CD14-positive monocyte (primary cell): ENCODE data around the gene TTC38. TPM values are rescaled to one million over a fixed set of nuclear protein-coding genes. Genes with fewer than 3 reads are reported as not detected.

Experiments used
- DNase-seq, 3 donors: peaks; one replicate each; pipeline ENCODE4 v3.0.0-alpha.2; 2011 to 2022
- H2AFZ ChIP-seq: 2 replicates; pipeline ENCODE4 v1.6.0; 2012; ENCODE audit warnings: mild to moderate bottlenecking, low read depth, low read length, inconsistent platforms; ENCODE audit not compliant: insufficient read depth, poor library complexity, severe bottlenecking
- H3K27ac ChIP-seq, 2 donors: 1 replicate in 1 of 2; 2 replicates in 1 of 2; pipeline ENCODE4 v1.5.1; 2012 to 2013; ENCODE audit warnings: low read length in 2 of 2, control low read depth in 1 of 2, inconsistent platforms in 1 of 2, low read depth in 1 of 2, mild to moderate bottlenecking in 1 of 2
- H3K27me3 ChIP-seq, 2 donors: one replicate each; pipeline versions ENCODE4 v1.6.0 to v1.6.1; 2011 to 2013; ENCODE audit warnings: low read length in 2 of 2; ENCODE audit not compliant: control insufficient read depth in 2 of 2, insufficient read depth in 2 of 2
- H3K36me3 ChIP-seq, 2 donors: replicated peaks in 1 of 2; 1 replicate in 1 of 2; 2 replicates in 1 of 2; pipeline versions ENCODE4 v1.5.1 to v1.6.1; 2012 to 2013; ENCODE audit warnings: low read length in 2 of 2, control low read depth in 1 of 2, inconsistent platforms in 1 of 2, mild to moderate bottlenecking in 1 of 2; ENCODE audit not compliant: insufficient read depth in 2 of 2, control insufficient read depth in 1 of 2
- H3K4me1 ChIP-seq, 2 donors: 1 replicate in 1 of 2; 2 replicates in 1 of 2; pipeline versions ENCODE4 v1.5.1 to v1.6.1; 2012 to 2013; ENCODE audit warnings: low read length in 2 of 2, control low read depth in 1 of 2, inconsistent platforms in 1 of 2, mild to moderate bottlenecking in 1 of 2, moderate library complexity in 1 of 2; ENCODE audit not compliant: insufficient read depth in 2 of 2, control insufficient read depth in 1 of 2
- H3K4me2 ChIP-seq: replicated peaks from 2 replicates; pipeline ENCODE3; 2012; ENCODE audit warnings: low read length, moderate library complexity, mild to moderate bottlenecking; ENCODE audit not compliant: poor library complexity, severe bottlenecking; ENCODE audit errors: extremely low read depth
- H3K4me3 ChIP-seq, 3 experiments: fragments of 200-600 bp in 1 of 3; sonication (generic) in 1 of 3; replicated peaks in 1 of 3; 1 replicate in 2 of 3; 2 replicates in 1 of 3; pipeline ENCODE4 v1.5.1; 2011 to 2013; ENCODE audit warnings: low read length in 3 of 3, mild to moderate bottlenecking in 3 of 3, control low read depth in 2 of 3, low read depth in 2 of 3, inconsistent platforms in 1 of 3, moderate library complexity in 1 of 3
- H3K79me2 ChIP-seq: 2 replicates; pipeline ENCODE4 v1.6.0; 2012; ENCODE audit warnings: mild to moderate bottlenecking, control low read depth, inconsistent platforms, low read length, moderate library complexity; ENCODE audit not compliant: insufficient read depth
- H3K9ac ChIP-seq: 2 replicates; pipeline ENCODE4 v1.6.0; 2017; ENCODE audit warnings: low read length, mild to moderate bottlenecking; ENCODE audit not compliant: insufficient read depth, poor library complexity, severe bottlenecking
- H3K9me3 ChIP-seq, 2 donors: replicated peaks in 1 of 2; 1 replicate in 1 of 2; 2 replicates in 1 of 2; pipeline versions ENCODE4 v1.5.1 to v1.6.1; 2012 to 2013; ENCODE audit warnings: low read length in 2 of 2, control low read depth in 1 of 2; ENCODE audit not compliant: control insufficient read depth in 1 of 2, insufficient read depth in 1 of 2
- H4K20me1 ChIP-seq: 2 replicates; pipeline ENCODE4 v1.6.0; 2012; ENCODE audit warnings: mild to moderate bottlenecking, low read length, control low read depth, moderate library complexity; ENCODE audit not compliant: insufficient read depth
- H3K27ac Mint-ChIP-seq, 7 donors: one replicate each; pipeline ENCODE4 v1.8.0; 2020; ENCODE audit warnings: mild to moderate bottlenecking in 7 of 7, mixed read lengths in 7 of 7, moderate library complexity in 6 of 7, inconsistent platforms in 2 of 7
- H3K27me3 Mint-ChIP-seq, 3 donors: one replicate each; pipeline ENCODE4 v1.8.0; 2021 to 2022; ENCODE audit warnings: low read depth in 3 of 3, mild to moderate bottlenecking in 3 of 3, mixed read lengths in 3 of 3, moderate library complexity in 3 of 3, inconsistent platforms in 1 of 3
- H3K36me3 Mint-ChIP-seq, 2 donors: one replicate each; pipeline ENCODE4 v1.8.0; 2020; ENCODE audit warnings: mixed read lengths in 2 of 2, inconsistent platforms in 1 of 2, mild to moderate bottlenecking in 1 of 2
- H3K4me1 Mint-ChIP-seq: one replicate; pipeline ENCODE4 v1.8.0; 2020; ENCODE audit warnings: mild to moderate bottlenecking, mixed read lengths
- H3K4me3 Mint-ChIP-seq, 2 donors: one replicate each; pipeline ENCODE4 v1.8.0; 2020; ENCODE audit warnings: mild to moderate bottlenecking in 2 of 2, mixed read lengths in 2 of 2, moderate library complexity in 1 of 2
- H3K9me3 Mint-ChIP-seq, 7 donors: one replicate each; pipeline ENCODE4 v1.8.0; 2020 to 2022; ENCODE audit warnings: mixed read lengths in 7 of 7, mild to moderate bottlenecking in 6 of 7, moderate library complexity in 6 of 7, inconsistent platforms in 2 of 7
- CTCF ChIP-seq: fragments of 200-600 bp; IDR thresholded peaks from one replicate; pipeline ENCODE4 v1.8.0; 2022; ENCODE audit warnings: antibody characterized with exemption, mild to moderate bottlenecking
- WGBS: methylation state at CpG from one replicate; pipeline ENCODE4 v1.1.5; 2013; ENCODE audit warnings: missing lambda C conversion rate; ENCODE audit not compliant: insufficient coverage; 5-methylcytosine and 5-hydroxymethylcytosine counted together
- intact Hi-C, 2 donors: fragments of 100-400 bp; cut with micrococcal nuclease; formaldehyde crosslinking; loops; one replicate each; pipeline versions ENCODE4 v1.15.0 to v1.15.1; 2023
- polyA plus RNA-seq, 3 donors: library from polyadenylated mRNA; depleted of rRNA in 1 of 3; unstranded in 2 of 3; stranded (reverse) in 1 of 3; fragments of 300-500 nt in 2 of 3; fragments of >200 nt in 1 of 3; fragmentation: Illumina TruSeq in 2 of 3; gene quantifications; 1 replicate in 2 of 3; 2 replicates in 1 of 3; pipeline ENCODE4 v1.2.3, GENCODE V29; 2012 to 2021

TTC38 gene
- polyA plus RNA-seq, 3 donors = 14.7 to 22.5 (median 17.0) TPM

DNA sequence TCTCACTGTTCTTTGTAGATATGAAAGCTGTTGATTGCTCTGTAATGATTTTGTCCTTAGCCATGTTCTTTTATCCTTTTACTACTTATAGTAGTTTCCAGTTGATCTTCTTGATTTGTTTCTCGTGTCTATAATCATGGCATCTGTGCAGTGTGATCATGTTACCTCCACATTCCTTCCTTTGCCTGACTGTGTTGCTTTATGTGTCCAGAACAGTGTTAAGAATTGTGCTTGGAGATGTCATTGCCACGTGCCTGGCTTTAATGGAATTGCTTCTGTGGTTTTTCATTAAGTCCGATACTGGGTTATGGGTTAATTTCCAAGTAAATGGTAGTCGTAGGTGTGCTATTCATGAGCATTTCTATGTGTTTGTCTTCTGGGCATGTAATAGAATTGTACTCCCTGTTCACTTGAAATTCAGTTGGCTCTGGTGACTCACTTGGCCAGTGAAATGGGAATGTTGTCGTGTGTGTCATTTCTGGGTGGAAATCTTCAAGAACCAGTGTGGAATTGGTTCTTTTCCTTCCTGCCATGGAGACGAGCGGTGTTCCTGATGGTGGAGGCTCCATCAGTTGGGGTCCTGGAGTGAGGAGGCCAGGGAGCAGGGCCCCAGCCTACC is 35.6 kb downstream of the TTC38 start:
- Mint-ChIP-seq H3K4me1 (peaks cover 3% of the 10 kb centered on the region), H3K4me3 (no peak overlapping the region), H3K27ac (peak overlapping the region in 1 of 7 donors; percentile 3), H3K27me3 (peaks cover 0 to 2% (median 0%) of the 10 kb centered on the region in 3 donors), H3K9me3 (peaks cover 0 to 2% (median 0%) of the 10 kb centered on the region in 7 donors), H3K36me3 (peaks cover 28 to 68% of the 10 kb centered on the region in 2 donors)
- DNase-seq = no peak
- Histone ChIP-seq H3K27me3 (no peaks in the 10 kb centered on the region), H3K4me1 (no peaks in the 10 kb centered on the region), H3K36me3 (peaks cover 21 to 55% of the 10 kb centered on the region in 2 donors), H3K9ac (no peak overlapping the region), H4K20me1 (no peaks in the 10 kb centered on the region), H3K4me2 (no peak overlapping the region), H3K27ac (peak overlapping the region in 1 of 2 donors; percentile 14), H3K79me2 (peaks cover 94% of the 10 kb centered on the region), H3K4me3 (no peak overlapping the region), H2AFZ (no peak overlapping the region), H3K9me3 (no peaks in the 10 kb centered on the region)
- 96% methylated on average over 4 of the region's 7 CpGs for WGBS
- intact Hi-C loops = no loop called here
- TF ChIP-seq CTCF = no peak

DNA sequence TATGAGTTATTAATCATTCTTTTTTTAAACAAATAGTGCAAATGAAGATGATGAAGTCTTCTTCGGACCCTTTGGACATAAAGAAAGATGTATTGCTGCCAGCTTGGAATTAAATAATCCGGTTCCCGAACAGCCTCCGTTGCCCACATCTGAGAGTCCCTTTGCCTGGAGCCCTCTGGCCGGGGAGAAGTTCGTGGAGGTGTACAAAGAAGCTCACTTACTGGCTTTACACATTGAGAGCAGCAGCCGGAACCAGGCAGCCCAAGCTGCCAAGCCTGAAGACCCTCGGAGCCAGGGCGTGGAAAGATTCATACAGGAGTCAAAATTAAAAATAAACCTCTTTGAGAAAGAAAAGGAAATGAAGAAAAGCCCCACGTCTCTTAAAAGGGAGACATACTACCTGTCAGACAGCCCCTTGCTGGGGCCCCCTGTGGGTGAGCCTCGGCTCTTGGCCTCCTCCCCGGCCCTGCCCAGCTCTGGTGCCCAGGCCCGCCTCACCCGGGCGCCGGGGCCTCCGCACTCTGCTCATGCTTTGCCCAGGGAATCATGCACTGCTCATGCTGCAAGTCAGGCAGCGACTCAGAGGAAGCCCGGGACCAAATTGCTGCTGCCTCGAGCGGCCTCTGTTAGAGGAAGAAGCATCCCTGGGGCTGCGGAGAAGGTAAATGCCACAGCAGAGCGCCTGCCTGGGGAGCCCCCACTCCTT is 40.6 kb downstream of the TTC38 start:
- Histone ChIP-seq H3K9ac (no peak overlapping the region), H4K20me1 (no peaks in the 10 kb centered on the region), H3K9me3 (no peaks in the 10 kb centered on the region), H3K27me3 (no peaks in the 10 kb centered on the region), H3K4me2 (no peak overlapping the region), H3K79me2 (peaks cover 73% of the 10 kb centered on the region), H2AFZ (no peak overlapping the region), H3K27ac (peak overlapping the region in 1 of 2 donors; percentile 6), H3K36me3 (peaks cover 28 to 69% of the 10 kb centered on the region in 2 donors), H3K4me1 (no peaks in the 10 kb centered on the region), H3K4me3 (no peak overlapping the region)
- peaks cover 0 to 2% (median 0%) of the 10 kb centered on the region in 7 donors for H3K9me3 Mint-ChIP-seq
- H3K27me3 Mint-ChIP-seq = peaks cover 0 to 2% (median 0%) of the 10 kb centered on the region in 3 donors
- no peak for DNase-seq
- TF ChIP-seq CTCF = no peak
- peak overlapping the region in 4 of 7 donors; percentile 6 to 67 (median 46) for H3K27ac Mint-ChIP-seq
- H3K36me3 Mint-ChIP-seq = peaks cover 30 to 66% of the 10 kb centered on the region in 2 donors
- 96% methylated on average over 14 of the region's 23 CpGs for WGBS
- intact Hi-C loops = no loop called here
- no peak overlapping the region for H3K4me3 Mint-ChIP-seq
- no peaks in the 10 kb centered on the region for H3K4me1 Mint-ChIP-seq
